ENCODE results near the gene GORAB.

Gene GORAB

GRCh38 chr1:170537798-170538503, 6.0 kb downstream of the GORAB start:
- H3K27me3 ChIP-seq (ENCODE audit: control insufficient read depth, insufficient read depth, low read length, poor library complexity, severe bottlenecking) = no peaks in the 10 kb centered on the region
- peaks cover 4% of the 10 kb centered on the region for H3K4me1 ChIP-seq (ENCODE audit: control insufficient read depth, insufficient read depth, low read length)
- no peak overlapping the region for H3K4me3 ChIP-seq (ENCODE audit: insufficient read depth, low read depth, low read length)
- H3K27ac ChIP-seq (ENCODE audit: insufficient read depth, low read depth, low read length, poor library complexity, severe bottlenecking) = no peak overlapping the region
- H3K9me3 ChIP-seq (ENCODE audit: control insufficient read depth, low read length) = no peaks in the 10 kb centered on the region
- peaks cover 5% of the 10 kb centered on the region for H3K36me3 ChIP-seq (ENCODE audit: control insufficient read depth, insufficient read depth, low read length)

GRCh38 chr1:170538687-170539086, 6.7 kb downstream of the GORAB start:
- no peaks in the 10 kb centered on the region for H3K9me3 ChIP-seq (ENCODE audit: control insufficient read depth, low read length)
- no peaks in the 10 kb centered on the region for H3K27me3 ChIP-seq (ENCODE audit: control insufficient read depth, insufficient read depth, low read length, poor library complexity, severe bottlenecking)
- H3K36me3 ChIP-seq (ENCODE audit: control insufficient read depth, insufficient read depth, low read length) = peaks cover 8% of the 10 kb centered on the region
- no peaks in the 10 kb centered on the region for H3K4me1 ChIP-seq (ENCODE audit: control insufficient read depth, insufficient read depth, low read length)
- no peak overlapping the region for H3K27ac ChIP-seq (ENCODE audit: insufficient read depth, low read depth, low read length, poor library complexity, severe bottlenecking)
- no peak overlapping the region for H3K4me3 ChIP-seq (ENCODE audit: insufficient read depth, low read depth, low read length)

DNA sequence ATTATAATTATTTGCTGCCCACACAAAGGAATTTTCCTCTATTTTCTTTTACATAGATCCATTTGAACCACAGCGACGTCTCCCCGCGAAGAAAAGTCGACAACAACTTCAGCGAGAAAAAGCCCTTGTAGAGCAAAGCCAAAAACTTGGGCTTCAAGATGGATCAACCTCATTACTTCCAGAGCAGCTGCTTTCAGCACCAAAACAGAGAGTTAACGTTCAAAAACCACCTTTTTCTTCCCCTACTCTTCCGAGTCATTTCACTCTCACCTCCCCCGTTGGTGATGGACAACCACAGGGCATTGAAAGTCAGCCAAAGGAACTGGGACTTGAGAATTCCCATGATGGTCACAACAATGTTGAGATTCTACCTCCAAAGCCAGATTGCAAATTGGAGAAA, 7.2 kb downstream of the GORAB start:
- Histone ChIP-seq H3K27me3 (ENCODE audit: control insufficient read depth, insufficient read depth, low read length, poor library complexity, severe bottlenecking) (no peaks in the 10 kb centered on the region), H3K27ac (ENCODE audit: insufficient read depth, low read depth, low read length, poor library complexity, severe bottlenecking) (no peak overlapping the region), H3K4me1 (ENCODE audit: control insufficient read depth, insufficient read depth, low read length) (no peaks in the 10 kb centered on the region), H3K4me3 (ENCODE audit: insufficient read depth, low read depth, low read length) (no peak overlapping the region), H3K36me3 (ENCODE audit: control insufficient read depth, insufficient read depth, low read length) (peaks cover 8% of the 10 kb centered on the region), H3K9me3 (ENCODE audit: control insufficient read depth, low read length) (no peaks in the 10 kb centered on the region)
- 95 to 96% methylated on average over 9 of the region's 9 CpGs for WGBS, 2 experiments

GRCh38 chr1:170544624-170545023, 12.7 kb downstream of the GORAB start:
- H3K36me3 ChIP-seq (ENCODE audit: control insufficient read depth, insufficient read depth, low read length) = peaks cover 14% of the 10 kb centered on the region
- no peaks in the 10 kb centered on the region for H3K27me3 ChIP-seq (ENCODE audit: control insufficient read depth, insufficient read depth, low read length, poor library complexity, severe bottlenecking)
- no peak overlapping the region for H3K4me3 ChIP-seq (ENCODE audit: insufficient read depth, low read depth, low read length)
- no peaks in the 10 kb centered on the region for H3K9me3 ChIP-seq (ENCODE audit: control insufficient read depth, low read length)
- no peaks in the 10 kb centered on the region for H3K4me1 ChIP-seq (ENCODE audit: control insufficient read depth, insufficient read depth, low read length)
- 96 to 98% methylated on average over 4 of the region's 4 CpGs for WGBS, 2 experiments
- H3K27ac ChIP-seq (ENCODE audit: insufficient read depth, low read depth, low read length, poor library complexity, severe bottlenecking) = no peak overlapping the region

GRCh38 chr1:170545476-170545875, 13.5 kb downstream of the GORAB start:
- no peaks in the 10 kb centered on the region for H3K27me3 ChIP-seq (ENCODE audit: control insufficient read depth, insufficient read depth, low read length, poor library complexity, severe bottlenecking)
- no peaks in the 10 kb centered on the region for H3K4me1 ChIP-seq (ENCODE audit: control insufficient read depth, insufficient read depth, low read length)
- peaks cover 13% of the 10 kb centered on the region for H3K36me3 ChIP-seq (ENCODE audit: control insufficient read depth, insufficient read depth, low read length)
- H3K27ac ChIP-seq (ENCODE audit: insufficient read depth, low read depth, low read length, poor library complexity, severe bottlenecking) = no peak overlapping the region
- H3K9me3 ChIP-seq (ENCODE audit: control insufficient read depth, low read length) = no peaks in the 10 kb centered on the region
- no peak overlapping the region for H3K4me3 ChIP-seq (ENCODE audit: insufficient read depth, low read depth, low read length)
- WGBS, 2 experiments = 83 to 100% methylated on average over 1 of the region's 1 CpG

GRCh38 chr1:170547255-170547654, 15.3 kb downstream of the GORAB start:
- WGBS, 2 experiments = no CpG with 5 or more reads among the region's 1 CpG
- no peak overlapping the region for H3K4me3 ChIP-seq (ENCODE audit: insufficient read depth, low read depth, low read length)
- no peak overlapping the region for H3K27ac ChIP-seq (ENCODE audit: insufficient read depth, low read depth, low read length, poor library complexity, severe bottlenecking)
- no peaks in the 10 kb centered on the region for H3K27me3 ChIP-seq (ENCODE audit: control insufficient read depth, insufficient read depth, low read length, poor library complexity, severe bottlenecking)
- no peaks in the 10 kb centered on the region for H3K9me3 ChIP-seq (ENCODE audit: control insufficient read depth, low read length)
- no peaks in the 10 kb centered on the region for H3K4me1 ChIP-seq (ENCODE audit: control insufficient read depth, insufficient read depth, low read length)
- peaks cover 14% of the 10 kb centered on the region for H3K36me3 ChIP-seq (ENCODE audit: control insufficient read depth, insufficient read depth, low read length)

DNA sequence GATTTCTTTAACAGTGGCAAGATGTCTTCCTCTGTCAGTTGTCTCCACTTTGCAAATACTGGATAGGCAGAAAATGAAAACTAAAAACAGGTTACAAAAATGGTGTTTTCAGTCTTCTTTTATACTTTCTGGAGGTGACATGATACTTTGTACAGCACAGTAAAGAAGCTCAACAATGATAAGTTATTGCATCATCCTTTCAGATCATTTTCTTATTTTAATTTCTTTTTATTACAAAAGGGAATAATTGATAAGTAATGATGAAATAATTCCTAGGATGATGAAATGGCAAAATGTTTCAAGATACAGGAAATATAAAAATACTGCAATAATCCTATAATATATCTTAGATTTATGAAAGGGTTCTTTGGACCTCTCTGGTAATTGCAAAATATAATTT, 16.5 kb downstream of the GORAB start:
- H3K36me3 ChIP-seq (ENCODE audit: control insufficient read depth, insufficient read depth, low read length) = peaks cover 17% of the 10 kb centered on the region
- no peak overlapping the region for H3K4me3 ChIP-seq (ENCODE audit: insufficient read depth, low read depth, low read length)
- no peaks in the 10 kb centered on the region for H3K9me3 ChIP-seq (ENCODE audit: control insufficient read depth, low read length)
- H3K27me3 ChIP-seq (ENCODE audit: control insufficient read depth, insufficient read depth, low read length, poor library complexity, severe bottlenecking) = no peaks in the 10 kb centered on the region
- no peak overlapping the region for H3K27ac ChIP-seq (ENCODE audit: insufficient read depth, low read depth, low read length, poor library complexity, severe bottlenecking)
- H3K4me1 ChIP-seq (ENCODE audit: control insufficient read depth, insufficient read depth, low read length) = no peaks in the 10 kb centered on the region

DNA sequence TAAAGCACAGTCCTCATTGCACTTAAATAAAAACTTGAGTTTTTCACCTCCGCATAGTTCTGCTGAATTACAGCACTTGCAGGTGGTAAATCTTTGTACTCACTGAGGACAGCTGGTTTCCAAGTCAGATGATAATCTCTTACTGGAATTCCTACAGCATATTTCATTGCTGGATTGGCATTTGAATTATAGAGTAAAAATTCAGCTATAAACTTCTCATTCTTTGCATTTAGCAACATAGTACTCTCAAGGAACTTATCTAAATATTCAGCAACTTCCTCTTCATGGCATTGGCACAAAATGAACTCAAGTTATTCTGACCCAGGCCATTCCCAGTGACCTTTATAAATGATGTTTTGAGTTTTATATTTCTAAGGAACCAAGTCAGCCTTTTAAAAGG, 23.4 kb downstream of the GORAB start:
- 96 to 100% methylated on average over 1 of the region's 1 CpG for WGBS, 2 experiments
- Histone ChIP-seq H3K9me3 (ENCODE audit: control insufficient read depth, low read length) (no peaks in the 10 kb centered on the region), H3K27ac (ENCODE audit: insufficient read depth, low read depth, low read length, poor library complexity, severe bottlenecking) (no peak overlapping the region), H3K4me1 (ENCODE audit: control insufficient read depth, insufficient read depth, low read length) (no peaks in the 10 kb centered on the region), H3K4me3 (ENCODE audit: insufficient read depth, low read depth, low read length) (no peak overlapping the region), H3K27me3 (ENCODE audit: control insufficient read depth, insufficient read depth, low read length, poor library complexity, severe bottlenecking) (no peaks in the 10 kb centered on the region), H3K36me3 (ENCODE audit: control insufficient read depth, insufficient read depth, low read length) (peaks cover 10% of the 10 kb centered on the region)

GRCh38 chr1:170556917-170557316, 25.0 kb downstream of the GORAB start:
- H3K36me3 ChIP-seq (ENCODE audit: control insufficient read depth, insufficient read depth, low read length) = peaks cover 10% of the 10 kb centered on the region
- no peaks in the 10 kb centered on the region for H3K27me3 ChIP-seq (ENCODE audit: control insufficient read depth, insufficient read depth, low read length, poor library complexity, severe bottlenecking)
- H3K9me3 ChIP-seq (ENCODE audit: control insufficient read depth, low read length) = no peaks in the 10 kb centered on the region
- no peaks in the 10 kb centered on the region for H3K4me1 ChIP-seq (ENCODE audit: control insufficient read depth, insufficient read depth, low read length)
- H3K27ac ChIP-seq (ENCODE audit: insufficient read depth, low read depth, low read length, poor library complexity, severe bottlenecking) = no peak overlapping the region
- H3K4me3 ChIP-seq (ENCODE audit: insufficient read depth, low read depth, low read length) = no peak overlapping the region

DNA sequence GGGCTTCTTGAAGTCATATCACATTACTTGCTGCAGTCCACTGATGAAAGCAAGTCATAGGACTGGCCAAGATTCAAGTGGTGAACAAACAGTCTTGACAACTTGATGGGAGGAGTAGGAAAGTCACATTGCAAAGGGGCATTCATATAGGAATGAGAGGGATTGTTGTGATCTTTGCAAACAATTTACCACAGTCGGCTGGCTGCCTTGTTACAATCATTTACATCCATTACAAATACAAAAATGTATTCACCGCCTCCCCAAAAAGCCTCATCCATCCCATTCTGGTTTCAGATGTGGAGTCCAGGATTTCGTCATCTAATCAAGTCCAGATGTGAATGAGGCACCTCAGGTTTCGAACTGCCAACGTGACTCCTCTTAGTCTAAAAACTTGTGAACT, 26.8 kb downstream of the GORAB start:
- no peak overlapping the region for H3K4me3 ChIP-seq (ENCODE audit: insufficient read depth, low read depth, low read length)
- no peaks in the 10 kb centered on the region for H3K36me3 ChIP-seq (ENCODE audit: control insufficient read depth, insufficient read depth, low read length)
- peaks cover 9% of the 10 kb centered on the region for H3K4me1 ChIP-seq (ENCODE audit: control insufficient read depth, insufficient read depth, low read length)
- no peaks in the 10 kb centered on the region for H3K9me3 ChIP-seq (ENCODE audit: control insufficient read depth, low read length)
- H3K27me3 ChIP-seq (ENCODE audit: control insufficient read depth, insufficient read depth, low read length, poor library complexity, severe bottlenecking) = no peaks in the 10 kb centered on the region
- H3K27ac ChIP-seq (ENCODE audit: insufficient read depth, low read depth, low read length, poor library complexity, severe bottlenecking) = no peak overlapping the region
- WGBS, 2 experiments = 84 to 96% methylated on average over 4 to 5 of the region's 5 CpGs

- no peaks in the 10 kb centered on the region for H3K27me3 ChIP-seq (ENCODE audit: control insufficient read depth, insufficient read depth, low read length, poor library complexity, severe bottlenecking)
- H3K36me3 ChIP-seq (ENCODE audit: control insufficient read depth, insufficient read depth, low read length) = no peaks in the 10 kb centered on the region
- H3K4me1 ChIP-seq (ENCODE audit: control insufficient read depth, insufficient read depth, low read length) = peaks cover 9% of the 10 kb centered on the region
- no peaks in the 10 kb centered on the region for H3K9me3 ChIP-seq (ENCODE audit: control insufficient read depth, low read length)
- H3K27ac ChIP-seq (ENCODE audit: insufficient read depth, low read depth, low read length, poor library complexity, severe bottlenecking) = no peak overlapping the region
- no peak overlapping the region for H3K4me3 ChIP-seq (ENCODE audit: insufficient read depth, low read depth, low read length)
- 91 to 95% methylated on average over 2 of the region's 2 CpGs for WGBS, 2 experiments
Measured at GRCh38 chr1:170559166-170559565, 27.2 kb downstream of the GORAB start.

All from ectodermal cell (in vitro differentiated cells).